GM12878 (cell line): ENCODE data around the gene CLEC4G. TPM values are rescaled to one million over a fixed set of nuclear protein-coding genes. Genes with fewer than 3 reads are reported as not detected.
A peak's percentile ranks its signal among the peaks of the same experiment; 100 is the strongest.

Experiments used
- ATF7 ChIP-seq: fragments of 450-650 bp; IDR thresholded peaks from 2 replicates; pipeline ENCODE4 v1.6.1; 2016; ENCODE audit warnings: low read depth, mild to moderate bottlenecking
- BCL3 ChIP-seq: IDR thresholded peaks from 2 replicates; pipeline ENCODE4 v1.6.1; 2011; ENCODE audit warnings: borderline replicate concordance, low read depth, mild to moderate bottlenecking, moderate library complexity, low read length; ENCODE audit not compliant: insufficient read depth, poor library complexity, severe bottlenecking
- BMI1 ChIP-seq: fragments of 450-650 bp; IDR thresholded peaks from 2 replicates; pipeline ENCODE4 v1.6.1; 2016; ENCODE audit warnings: mild to moderate bottlenecking, moderate library complexity, borderline replicate concordance
- E2F8 ChIP-seq: fragments of 450-650 bp; IDR thresholded peaks from 2 replicates; pipeline ENCODE4 v1.6.1; 2018; ENCODE audit warnings: mild to moderate bottlenecking, low read depth, moderate library complexity; ENCODE audit not compliant: partially characterized antibody
- KDM1A ChIP-seq: fragments of 200-600 bp; sonication (generic); IDR thresholded peaks from 2 replicates; pipeline ENCODE4 v1.6.1; 2016; ENCODE audit warnings: borderline replicate concordance
- MEF2B ChIP-seq: fragments of 450-650 bp; IDR thresholded peaks from 2 replicates; pipeline ENCODE4 v1.6.1; 2018; ENCODE audit warnings: mild to moderate bottlenecking, moderate library complexity; ENCODE audit not compliant: partially characterized antibody, poor library complexity, severe bottlenecking
- NBN ChIP-seq: fragments of 450-650 bp; IDR thresholded peaks from 2 replicates; pipeline ENCODE4 v1.6.1; 2016
- NR2F1 ChIP-seq: fragments of 450-650 bp; conservative IDR thresholded peaks from 2 replicates; pipeline ENCODE4 v1.6.1; 2017; ENCODE audit warnings: mild to moderate bottlenecking
- POLR2A ChIP-seq: IDR thresholded peaks from 2 replicates; pipeline ENCODE4 v1.6.1; 2011; ENCODE audit warnings: low read depth, mild to moderate bottlenecking, low read length
- RAD51 ChIP-seq: fragments of 450-650 bp; IDR thresholded peaks from 2 replicates; pipeline ENCODE4 v1.6.1; 2016; ENCODE audit warnings: moderate library complexity, mild to moderate bottlenecking, inconsistent platforms
- RUNX3 ChIP-seq: IDR thresholded peaks from 2 replicates; pipeline ENCODE4 v1.6.1; 2012; ENCODE audit warnings: low read length, inconsistent platforms
- SMAD1 ChIP-seq: fragments of 450-650 bp; IDR thresholded peaks from 2 replicates; pipeline ENCODE4 v1.6.1; 2018; ENCODE audit warnings: mild to moderate bottlenecking, low read depth; ENCODE audit not compliant: partially characterized antibody
- SP1 ChIP-seq: IDR thresholded peaks from one replicate; pipeline ENCODE4 v1.6.1; 2011; ENCODE audit warnings: low read depth, low read length
- SREBF1 ChIP-seq: IDR thresholded peaks from 2 replicates; pipeline ENCODE4 v1.6.1; 2012; ENCODE audit warnings: mild to moderate bottlenecking, low read length
- TAF1 ChIP-seq: IDR thresholded peaks from 2 replicates; pipeline ENCODE4 v1.6.1; 2011; ENCODE audit warnings: mild to moderate bottlenecking, low read depth, low read length, borderline replicate concordance
- TCF3 ChIP-seq: IDR thresholded peaks from 2 replicates; pipeline ENCODE4 v1.6.1; 2012; ENCODE audit warnings: low read depth, mild to moderate bottlenecking, low read length, borderline replicate concordance; ENCODE audit not compliant: insufficient read depth
- polyA plus RNA-seq, 11 experiments: library from polyadenylated mRNA; depleted of rRNA in 4 of 11; unstranded in 6 of 11; stranded (reverse) in 5 of 11; fragments of >200 nt; fragmentation: Nextera tagmentation in 4 of 11; fragmentation: Illumina TruSeq in 1 of 11; extraction: Ambion mirVana in 4 of 11; extraction: Trizol in 1 of 11; gene quantifications; 1 replicate in 1 of 11; 2 replicates in 10 of 11; pipeline versions ENCODE4 v1.2.1 to v1.2.3, GENCODE V29; 2011 to 2016; ENCODE audit warnings: inconsistent platforms in 2 of 11, missing spikeins in 2 of 11, low read depth in 1 of 11
- total RNA-seq, 4 experiments: library from RNA; depleted of rRNA in 3 of 4; stranded (reverse); fragments of >200 nt in 3 of 4; fragmentation: Illumina TruSeq in 1 of 4; extraction: Trizol in 1 of 4; gene quantifications; 2 replicates each; pipeline versions ENCODE4 v1.2.1 to v1.2.3, GENCODE V29; 2013 to 2021
- TF ChIP-seq, protein P1 (sequence below): fragments of 150-350 bp; IDR thresholded peaks from 2 replicates; pipeline ENCODE4 v1.6.1; 2014; ENCODE audit warnings: mild to moderate bottlenecking, low read depth, low read length
- TF ChIP-seq, protein P2 (sequence below): fragments of 450-650 bp; IDR thresholded peaks from 2 replicates; pipeline ENCODE4 v1.6.1; 2016; ENCODE audit warnings: mild to moderate bottlenecking, moderate library complexity, borderline replicate concordance

Gene CLEC4G
- total and polyA plus RNA-seq, 10 of the 15 experiments (the other 5 are each of a cell fraction or from before 2014, with no cell fraction given): 0.04 TPM; not detected in 9

DNA sequence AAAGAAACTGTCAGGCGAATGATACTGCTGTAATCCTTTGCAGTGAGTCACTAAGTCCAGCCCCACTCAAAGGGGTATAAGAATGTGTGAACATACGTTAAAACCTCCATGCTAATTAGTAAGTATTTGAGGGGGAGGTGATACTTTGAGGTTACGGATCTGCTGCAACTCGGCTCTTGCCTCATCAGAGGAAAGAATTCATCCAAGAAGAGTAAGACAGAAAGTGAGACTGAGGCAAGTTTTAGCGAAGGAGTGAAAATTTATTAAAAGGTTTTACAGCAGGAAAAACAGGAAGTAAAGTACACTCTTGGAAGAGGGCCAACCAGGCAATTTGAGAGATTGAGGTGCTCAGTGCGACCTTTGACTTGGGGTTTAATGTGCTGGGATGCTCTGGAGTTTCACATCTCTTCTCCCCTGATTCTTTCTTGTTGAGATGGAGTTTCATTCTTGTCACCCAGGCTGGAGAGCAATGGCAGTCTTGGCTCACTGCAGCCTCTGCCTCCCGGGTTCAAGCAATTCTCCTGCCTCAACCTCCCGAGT lies 40.9 kb upstream of the CLEC4G start (continued):
- TF ChIP-seq, protein P1, sequence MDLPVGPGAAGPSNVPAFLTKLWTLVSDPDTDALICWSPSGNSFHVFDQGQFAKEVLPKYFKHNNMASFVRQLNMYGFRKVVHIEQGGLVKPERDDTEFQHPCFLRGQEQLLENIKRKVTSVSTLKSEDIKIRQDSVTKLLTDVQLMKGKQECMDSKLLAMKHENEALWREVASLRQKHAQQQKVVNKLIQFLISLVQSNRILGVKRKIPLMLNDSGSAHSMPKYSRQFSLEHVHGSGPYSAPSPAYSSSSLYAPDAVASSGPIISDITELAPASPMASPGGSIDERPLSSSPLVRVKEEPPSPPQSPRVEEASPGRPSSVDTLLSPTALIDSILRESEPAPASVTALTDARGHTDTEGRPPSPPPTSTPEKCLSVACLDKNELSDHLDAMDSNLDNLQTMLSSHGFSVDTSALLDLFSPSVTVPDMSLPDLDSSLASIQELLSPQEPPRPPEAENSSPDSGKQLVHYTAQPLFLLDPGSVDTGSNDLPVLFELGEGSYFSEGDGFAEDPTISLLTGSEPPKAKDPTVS: no peak
- TF ChIP-seq, protein P2, sequence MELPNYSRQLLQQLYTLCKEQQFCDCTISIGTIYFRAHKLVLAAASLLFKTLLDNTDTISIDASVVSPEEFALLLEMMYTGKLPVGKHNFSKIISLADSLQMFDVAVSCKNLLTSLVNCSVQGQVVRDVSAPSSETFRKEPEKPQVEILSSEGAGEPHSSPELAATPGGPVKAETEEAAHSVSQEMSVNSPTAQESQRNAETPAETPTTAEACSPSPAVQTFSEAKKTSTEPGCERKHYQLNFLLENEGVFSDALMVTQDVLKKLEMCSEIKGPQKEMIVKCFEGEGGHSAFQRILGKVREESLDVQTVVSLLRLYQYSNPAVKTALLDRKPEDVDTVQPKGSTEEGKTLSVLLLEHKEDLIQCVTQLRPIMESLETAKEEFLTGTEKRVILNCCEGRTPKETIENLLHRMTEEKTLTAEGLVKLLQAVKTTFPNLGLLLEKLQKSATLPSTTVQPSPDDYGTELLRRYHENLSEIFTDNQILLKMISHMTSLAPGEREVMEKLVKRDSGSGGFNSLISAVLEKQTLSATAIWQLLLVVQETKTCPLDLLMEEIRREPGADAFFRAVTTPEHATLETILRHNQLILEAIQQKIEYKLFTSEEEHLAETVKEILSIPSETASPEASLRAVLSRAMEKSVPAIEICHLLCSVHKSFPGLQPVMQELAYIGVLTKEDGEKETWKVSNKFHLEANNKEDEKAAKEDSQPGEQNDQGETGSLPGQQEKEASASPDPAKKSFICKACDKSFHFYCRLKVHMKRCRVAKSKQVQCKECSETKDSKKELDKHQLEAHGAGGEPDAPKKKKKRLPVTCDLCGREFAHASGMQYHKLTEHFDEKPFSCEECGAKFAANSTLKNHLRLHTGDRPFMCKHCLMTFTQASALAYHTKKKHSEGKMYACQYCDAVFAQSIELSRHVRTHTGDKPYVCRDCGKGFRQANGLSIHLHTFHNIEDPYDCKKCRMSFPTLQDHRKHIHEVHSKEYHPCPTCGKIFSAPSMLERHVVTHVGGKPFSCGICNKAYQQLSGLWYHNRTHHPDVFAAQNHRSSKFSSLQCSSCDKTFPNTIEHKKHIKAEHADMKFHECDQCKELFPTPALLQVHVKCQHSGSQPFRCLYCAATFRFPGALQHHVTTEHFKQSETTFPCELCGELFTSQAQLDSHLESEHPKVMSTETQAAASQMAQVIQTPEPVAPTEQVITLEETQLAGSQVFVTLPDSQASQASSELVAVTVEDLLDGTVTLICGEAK: no peak
- no peak for TF ChIP-seq KDM1A
- no peak for TF ChIP-seq TCF3
- peak; percentile 67 for TF ChIP-seq SMAD1
- TF ChIP-seq ATF7: peak; percentile 89
- no peak for TF ChIP-seq POLR2A
- TF ChIP-seq TAF1: no peak
- peak; percentile 93 for TF ChIP-seq RUNX3
- TF ChIP-seq BMI1: peak; percentile 68
- TF ChIP-seq BCL3: no peak
- TF ChIP-seq NBN: peak; percentile 87
- TF ChIP-seq E2F8: no peak
- TF ChIP-seq MEF2B: peak; percentile 66
- TF ChIP-seq NR2F1: peak; percentile 94; the same call in 1 of the 2 replicates
- no peak for TF ChIP-seq SREBF1
- TF ChIP-seq RAD51: peak; percentile 39; the same call in 1 of the 2 replicates
- TF ChIP-seq SP1: no peak
